ENCODE results near the gene INPP4B.
"Not testable (repeated sequence)": the region's sequence is repeated elsewhere in the genome, so short reads cannot be mapped to it uniquely, and the experiment has no call there.

INPP4B gene

GRCh38 chr4:142696334-142697122 is 149.6 kb downstream of the INPP4B start:
- peak overlapping the region; percentile 87 to 92 for H3K27ac Mint-ChIP-seq
- peak overlapping the region; percentile 31 to 44 for H3K4me3 Mint-ChIP-seq
- no peaks in the 10 kb centered on the region for H3K27me3 Mint-ChIP-seq
- ATAC-seq (peak; percentile 73), DNase-seq (peak in 1 of 2 donors; percentile 13)
- peaks cover 55% of the 10 kb centered on the region for H3K4me1 Mint-ChIP-seq
- no peaks in the 10 kb centered on the region for H3K9me3 Mint-ChIP-seq

GRCh38 chr4:142690406-142691163 is 155.5 kb downstream of the INPP4B start:
- H3K4me1 Mint-ChIP-seq: peaks cover 16% of the 10 kb centered on the region
- no peak overlapping the region for H3K4me3 Mint-ChIP-seq
- no peak overlapping the region for H3K27ac Mint-ChIP-seq
- DNase-seq (no peak), ATAC-seq (no peak)
- no peaks in the 10 kb centered on the region for H3K27me3 Mint-ChIP-seq
- no peaks in the 10 kb centered on the region for H3K9me3 Mint-ChIP-seq

- DNase-seq (no peak), ATAC-seq (peak; percentile 48)
- Mint-ChIP-seq H3K4me3 (no peak overlapping the region), H3K27ac (no peak overlapping the region), H3K4me1 (peaks cover 16% of the 10 kb centered on the region), H3K27me3 (no peaks in the 10 kb centered on the region), H3K9me3 (no peaks in the 10 kb centered on the region)
Observed at GRCh38 chr4:142687547-142688275, 158.4 kb downstream of the INPP4B start.

- peaks cover 16% of the 10 kb centered on the region for H3K4me1 Mint-ChIP-seq
- H3K4me3 Mint-ChIP-seq: no peak overlapping the region
- H3K27me3 Mint-ChIP-seq: no peaks in the 10 kb centered on the region
- DNase-seq: no peak
- H3K9me3 Mint-ChIP-seq: no peaks in the 10 kb centered on the region
- ATAC-seq: no peak
- H3K27ac Mint-ChIP-seq: no peak overlapping the region
Observed at GRCh38 chr4:142686081-142686480, 160.0 kb downstream of the INPP4B start.

- Mint-ChIP-seq H3K9me3 (no peaks in the 10 kb centered on the region), H3K27me3 (no peaks in the 10 kb centered on the region), H3K27ac (no peak overlapping the region), H3K4me3 (no peak overlapping the region), H3K4me1 (peaks cover 10% of the 10 kb centered on the region)
- DNase-seq (no peak), ATAC-seq (no peak)
Observed at GRCh38 chr4:142683997-142684396, 162.1 kb downstream of the INPP4B start.

GRCh38 chr4:142683503-142683902 is 162.6 kb downstream of the INPP4B start:
- Mint-ChIP-seq H3K4me3 (no peak overlapping the region), H3K27me3 (no peaks in the 10 kb centered on the region), H3K9me3 (no peaks in the 10 kb centered on the region), H3K27ac (no peak overlapping the region), H3K4me1 (peaks cover 10% of the 10 kb centered on the region)
- DNase-seq (no peak), ATAC-seq (no peak)

- ATAC-seq (no peak), DNase-seq (no peak)
- H3K27me3 Mint-ChIP-seq: no peaks in the 10 kb centered on the region
- no peaks in the 10 kb centered on the region for H3K4me1 Mint-ChIP-seq
- peaks cover 44% of the 10 kb centered on the region in 2 donors for H3K9me3 Mint-ChIP-seq
- no peak overlapping the region for H3K27ac Mint-ChIP-seq
- no peak overlapping the region for H3K4me3 Mint-ChIP-seq
Observed at GRCh38 chr4:142671516-142671915, 174.6 kb downstream of the INPP4B start.

- no peak for ATAC-seq
Observed at GRCh38 chr4:142663828-142664227, 182.3 kb downstream of the INPP4B start.

GRCh38 chr4:142660728-142661127 is 185.4 kb downstream of the INPP4B start:
- no peak for ATAC-seq
- H3K9me3 Mint-ChIP-seq: peaks cover 26 to 53% of the 10 kb centered on the region in 2 donors
- no peak overlapping the region for H3K27ac Mint-ChIP-seq
- no peaks in the 10 kb centered on the region for H3K4me1 Mint-ChIP-seq
- H3K4me3 Mint-ChIP-seq: no peak overlapping the region
- H3K27me3 Mint-ChIP-seq: no peaks in the 10 kb centered on the region
- DNase-seq: no peak

More at GRCh38 chr4:142663828-142664227, 182.3 kb downstream of the INPP4B start:
- peaks cover 38 to 52% of the 10 kb centered on the region in 2 donors for H3K9me3 Mint-ChIP-seq
- no peak for DNase-seq
- no peaks in the 10 kb centered on the region for H3K4me1 Mint-ChIP-seq
- H3K27ac Mint-ChIP-seq: no peak overlapping the region
- no peak overlapping the region for H3K4me3 Mint-ChIP-seq
- no peaks in the 10 kb centered on the region for H3K27me3 Mint-ChIP-seq

- Mint-ChIP-seq H3K4me3 (no peak overlapping the region), H3K27me3 (no peaks in the 10 kb centered on the region), H3K9me3 (peaks cover 47 to 72% of the 10 kb centered on the region in 2 donors), H3K27ac (no peak overlapping the region), H3K4me1 (no peaks in the 10 kb centered on the region)
- ATAC-seq (no peak), DNase-seq (peak in 1 of 2 donors; percentile 18)
Observed at GRCh38 chr4:142656178-142656577, 189.9 kb downstream of the INPP4B start.

- no peak overlapping the region for H3K27ac Mint-ChIP-seq
- DNase-seq (no peak), ATAC-seq (no peak)
- peaks cover 46 to 60% of the 10 kb centered on the region in 2 donors for H3K9me3 Mint-ChIP-seq
- H3K4me1 Mint-ChIP-seq: peaks cover 15% of the 10 kb centered on the region
- H3K27me3 Mint-ChIP-seq: no peaks in the 10 kb centered on the region
- H3K4me3 Mint-ChIP-seq: no peak overlapping the region
Observed at GRCh38 chr4:142648378-142648777, 197.7 kb downstream of the INPP4B start.

- Mint-ChIP-seq H3K4me1 (peaks cover 15% of the 10 kb centered on the region), H3K27ac (peak overlapping the region; percentile 92 to 93), H3K27me3 (no peaks in the 10 kb centered on the region), H3K4me3 (peak overlapping the region; percentile 55 to 63), H3K9me3 (peaks cover 29 to 34% of the 10 kb centered on the region in 2 donors)
- ATAC-seq: peak; percentile 45
- no peak for DNase-seq
Observed at GRCh38 chr4:142645475-142646108, 200.5 kb downstream of the INPP4B start.

GRCh38 chr4:142644628-142645027 is 201.5 kb downstream of the INPP4B start:
- Mint-ChIP-seq H3K9me3 (peaks cover 23 to 25% of the 10 kb centered on the region in 2 donors), H3K4me1 (peaks cover 15% of the 10 kb centered on the region)
- ATAC-seq, H3K27me3 Mint-ChIP-seq, H3K4me3 Mint-ChIP-seq, DNase-seq, H3K27ac Mint-ChIP-seq: not testable (repeated sequence)

- ATAC-seq: no peak
- H3K9me3 Mint-ChIP-seq: peaks cover 7 to 22% of the 10 kb centered on the region in 2 donors
- H3K4me1 Mint-ChIP-seq: no peaks in the 10 kb centered on the region
- DNase-seq: no peak
- H3K4me3 Mint-ChIP-seq: no peak overlapping the region
- H3K27me3 Mint-ChIP-seq: no peaks in the 10 kb centered on the region
- no peak overlapping the region for H3K27ac Mint-ChIP-seq
Observed at GRCh38 chr4:142637614-142638013, 208.5 kb downstream of the INPP4B start.

GRCh38 chr4:142631836-142632235 is 214.3 kb downstream of the INPP4B start:
- Mint-ChIP-seq H3K27me3 (no peaks in the 10 kb centered on the region), H3K9me3 (peaks cover 21 to 41% of the 10 kb centered on the region in 2 donors), H3K27ac (no peak overlapping the region), H3K4me3 (no peak overlapping the region), H3K4me1 (no peaks in the 10 kb centered on the region)
- no peak for DNase-seq
- no peak for ATAC-seq
